T-helper 1 cell (primary cell): ENCODE data around the gene GMIP.
A peak's percentile ranks its signal among the peaks of the same experiment; 100 is the strongest.
"Not testable (repeated sequence)": the region's sequence is repeated elsewhere in the genome, so short reads cannot be mapped to it uniquely, and the experiment has no call there.

Experiments
- DNase-seq, 5 donors: peaks; one replicate each; pipeline ENCODE4 v3.0.0-alpha.2; 2012 to 2020

Gene GMIP

GRCh38 chr19:19606686-19607085, 36.8 kb downstream of the GMIP start:
- not testable (repeated sequence) for DNase-seq

- DNase-seq: peak; percentile 27 to 82 (median 48)
Observed at GRCh38 chr19:19606021-19606420, 37.4 kb downstream of the GMIP start.

- no peak for DNase-seq
Observed at GRCh38 chr19:19602713-19603324, 40.6 kb downstream of the GMIP start.

GRCh38 chr19:19602136-19602712, 41.2 kb downstream of the GMIP start:
- peak; percentile 27 to 57 (median 45) for DNase-seq

GRCh38 chr19:19600793-19601330, 42.6 kb downstream of the GMIP start:
- DNase-seq: peak in 1 of 5 donors; percentile 28

- DNase-seq: peak; percentile 46 to 88 (median 64)
Observed at GRCh38 chr19:19598728-19599451, 44.6 kb downstream of the GMIP start.

GRCh38 chr19:19597809-19598306, 45.6 kb downstream of the GMIP start:
- DNase-seq: peak in 4 of 5 donors; percentile 42 to 95 (median 60)

GRCh38 chr19:19595171-19595701, 48.2 kb downstream of the GMIP start:
- DNase-seq: no peak

- DNase-seq: peak in 1 of 5 donors; percentile 55
Observed at GRCh38 chr19:19594381-19594780, 49.1 kb downstream of the GMIP start.

- DNase-seq: no peak
Observed at GRCh38 chr19:19592690-19593089, 50.8 kb downstream of the GMIP start.

GRCh38 chr19:19591133-19591825, 52.2 kb downstream of the GMIP start:
- DNase-seq: peak; percentile 49 to 91 (median 64)

- no peak for DNase-seq
Observed at GRCh38 chr19:19588546-19588945, 54.9 kb downstream of the GMIP start.

GRCh38 chr19:19587771-19588170, 55.7 kb downstream of the GMIP start:
- no peak for DNase-seq

- DNase-seq: no peak
Observed at GRCh38 chr19:19584356-19584755, 59.1 kb downstream of the GMIP start.

- no peak for DNase-seq
Observed at GRCh38 chr19:19582471-19582870, 61.0 kb downstream of the GMIP start.

- DNase-seq: no peak
Observed at GRCh38 chr19:19581391-19581790, 62.1 kb downstream of the GMIP start.

- DNase-seq: no peak
Observed at GRCh38 chr19:19580418-19580817, 63.0 kb downstream of the GMIP start.

- no peak for DNase-seq
Observed at GRCh38 chr19:19579533-19580361, 63.7 kb downstream of the GMIP start.
